Measurements from ENCODE around the gene SOCS1.
"Not testable (repeated sequence)": the region's sequence is repeated elsewhere in the genome, so short reads cannot be mapped to it uniquely, and the experiment has no call there.

Gene SOCS1

DNA sequence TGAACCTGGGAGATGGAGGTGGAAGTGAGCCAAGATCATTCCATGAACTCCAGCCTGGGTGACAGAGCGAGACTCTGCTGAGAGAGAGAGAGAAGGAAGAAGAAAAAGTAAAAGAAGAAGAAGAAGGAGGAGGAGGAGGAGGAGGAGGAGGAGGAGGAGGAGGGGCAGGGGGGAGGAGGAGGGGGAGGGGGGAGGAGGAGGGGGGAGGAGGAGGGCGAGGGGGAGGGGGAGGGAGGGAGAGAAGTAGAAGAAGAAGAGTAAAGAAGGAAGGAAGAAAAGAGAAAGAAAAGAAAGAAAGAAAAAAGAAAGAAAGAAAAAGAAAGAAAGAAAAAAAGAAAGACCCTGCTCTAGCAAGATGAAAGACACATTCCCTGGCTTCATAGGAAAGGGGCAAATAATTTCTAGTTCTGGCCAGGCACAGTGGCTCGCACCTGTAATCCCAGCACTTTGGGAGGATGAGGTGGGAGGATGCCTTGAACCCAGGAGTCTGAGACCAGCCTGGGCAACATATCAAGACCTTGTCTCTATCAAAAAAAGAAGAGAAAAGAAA lies 23.6 kb downstream of the SOCS1 start:
- Mint-ChIP-seq H3K36me3 (ENCODE audit: insufficient read depth) (peaks cover 3% of the 10 kb centered on the region), H3K27ac (ENCODE audit: low read depth) (peak overlapping the region; percentile 97), H3K4me3 (peak overlapping the region; percentile 74), H3K4me1 (peaks cover 53% of the 10 kb centered on the region), H3K9me3 (no peaks in the 10 kb centered on the region), H3K27me3 (no peaks in the 10 kb centered on the region)
- no peak for ATAC-seq (replicated peaks; ENCODE audit: extremely low read depth, poor library complexity, severe bottlenecking)
- DNase-seq (ENCODE audit: low spot score in 2 of 2) = no peak

DNA sequence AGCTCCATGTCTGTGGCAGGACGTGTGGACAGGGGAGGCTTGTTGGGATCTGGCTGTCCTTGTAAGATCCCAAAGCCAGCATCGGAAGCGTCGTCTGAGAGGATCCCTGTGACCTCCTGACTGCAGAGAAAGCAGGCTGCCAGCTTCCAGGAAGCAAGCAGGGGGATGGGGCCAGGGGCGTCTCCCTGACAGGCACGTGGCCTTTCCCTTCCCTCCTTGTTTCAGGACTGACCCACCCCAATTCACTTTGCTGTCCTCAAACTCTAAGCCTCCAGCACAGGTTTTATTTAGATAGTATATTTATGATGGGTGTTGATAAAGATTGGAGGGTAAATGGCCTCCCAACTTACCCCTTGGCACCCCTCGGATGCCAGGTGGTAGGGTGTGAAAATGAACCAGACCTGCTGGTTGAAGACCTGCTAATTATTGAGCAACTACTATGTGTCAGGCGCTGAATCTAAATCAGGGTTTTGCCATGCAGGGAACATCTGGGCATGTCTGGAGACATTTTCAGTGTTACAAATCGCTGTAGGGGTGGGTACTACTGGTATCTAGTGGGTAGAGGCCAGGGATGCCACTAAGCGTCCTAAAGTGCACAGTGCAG lies 24.5 kb downstream of the SOCS1 start:
- ATAC-seq (replicated peaks; ENCODE audit: extremely low read depth, poor library complexity, severe bottlenecking) (no peak), DNase-seq (ENCODE audit: low spot score in 2 of 2) (no peak)
- H3K4me1 Mint-ChIP-seq = peaks cover 53% of the 10 kb centered on the region
- H3K27ac Mint-ChIP-seq (ENCODE audit: low read depth) = peak overlapping the region; percentile 97
- H3K27me3 Mint-ChIP-seq = no peaks in the 10 kb centered on the region
- peaks cover 3% of the 10 kb centered on the region for H3K36me3 Mint-ChIP-seq (ENCODE audit: insufficient read depth)
- H3K4me3 Mint-ChIP-seq = no peak overlapping the region
- H3K9me3 Mint-ChIP-seq = no peaks in the 10 kb centered on the region

DNA sequence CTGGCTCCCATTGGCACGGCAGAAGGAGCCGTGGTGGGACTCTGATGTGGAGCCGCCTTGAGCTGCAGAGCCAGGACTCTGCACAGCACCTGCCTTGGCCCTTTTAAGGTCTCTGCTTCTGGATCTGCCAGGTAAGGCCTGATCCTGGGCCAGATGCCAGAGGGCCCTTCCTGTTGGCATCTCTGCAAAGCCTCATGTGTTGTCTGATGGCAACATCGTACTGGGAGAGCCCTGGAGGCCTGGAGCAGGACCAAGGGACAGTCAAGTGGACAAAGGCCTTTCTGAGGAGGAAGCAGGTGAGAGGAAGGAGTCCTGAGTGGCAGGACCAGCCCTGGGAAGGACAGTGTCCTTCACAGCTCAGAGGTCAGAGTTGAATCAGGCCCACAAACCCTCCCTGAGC lies 26.1 kb downstream of the SOCS1 start:
- Mint-ChIP-seq H3K9me3 (no peaks in the 10 kb centered on the region), H3K27me3 (no peaks in the 10 kb centered on the region), H3K36me3 (ENCODE audit: insufficient read depth) (peaks cover 9% of the 10 kb centered on the region), H3K4me1 (peaks cover 54% of the 10 kb centered on the region), H3K27ac (ENCODE audit: low read depth) (peak overlapping the region; percentile 63), H3K4me3 (no peak overlapping the region)
- DNase-seq (ENCODE audit: low spot score in 2 of 2) (no peak), ATAC-seq (replicated peaks; ENCODE audit: extremely low read depth, poor library complexity, severe bottlenecking) (no peak)

DNA sequence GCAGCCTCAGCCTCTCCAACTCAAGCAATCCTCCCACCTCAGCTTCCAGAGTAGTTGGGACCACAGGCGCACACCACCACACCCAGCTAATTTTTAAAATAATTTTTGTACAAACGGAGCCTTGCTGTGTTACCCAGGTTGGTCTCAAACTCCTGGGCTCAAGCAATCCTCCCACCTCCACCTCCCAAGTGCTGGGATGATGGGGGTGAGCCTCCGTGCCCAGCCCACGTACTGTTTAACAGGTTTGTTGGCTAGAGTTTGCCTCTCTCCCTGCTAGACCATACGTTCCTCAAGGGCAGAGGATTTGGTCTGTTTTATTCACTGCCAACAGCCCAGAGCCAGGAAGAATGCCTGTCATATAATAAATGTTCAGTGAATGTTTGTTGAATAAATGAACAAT lies 26.6 kb downstream of the SOCS1 start:
- Mint-ChIP-seq H3K4me3 (no peak overlapping the region), H3K4me1 (peaks cover 54% of the 10 kb centered on the region), H3K36me3 (ENCODE audit: insufficient read depth) (peaks cover 9% of the 10 kb centered on the region), H3K27ac (ENCODE audit: low read depth) (peak overlapping the region; percentile 63), H3K27me3 (no peaks in the 10 kb centered on the region), H3K9me3 (no peaks in the 10 kb centered on the region)
- ATAC-seq (replicated peaks; ENCODE audit: extremely low read depth, poor library complexity, severe bottlenecking) = no peak
- no peak for DNase-seq (ENCODE audit: low spot score in 2 of 2)

DNA sequence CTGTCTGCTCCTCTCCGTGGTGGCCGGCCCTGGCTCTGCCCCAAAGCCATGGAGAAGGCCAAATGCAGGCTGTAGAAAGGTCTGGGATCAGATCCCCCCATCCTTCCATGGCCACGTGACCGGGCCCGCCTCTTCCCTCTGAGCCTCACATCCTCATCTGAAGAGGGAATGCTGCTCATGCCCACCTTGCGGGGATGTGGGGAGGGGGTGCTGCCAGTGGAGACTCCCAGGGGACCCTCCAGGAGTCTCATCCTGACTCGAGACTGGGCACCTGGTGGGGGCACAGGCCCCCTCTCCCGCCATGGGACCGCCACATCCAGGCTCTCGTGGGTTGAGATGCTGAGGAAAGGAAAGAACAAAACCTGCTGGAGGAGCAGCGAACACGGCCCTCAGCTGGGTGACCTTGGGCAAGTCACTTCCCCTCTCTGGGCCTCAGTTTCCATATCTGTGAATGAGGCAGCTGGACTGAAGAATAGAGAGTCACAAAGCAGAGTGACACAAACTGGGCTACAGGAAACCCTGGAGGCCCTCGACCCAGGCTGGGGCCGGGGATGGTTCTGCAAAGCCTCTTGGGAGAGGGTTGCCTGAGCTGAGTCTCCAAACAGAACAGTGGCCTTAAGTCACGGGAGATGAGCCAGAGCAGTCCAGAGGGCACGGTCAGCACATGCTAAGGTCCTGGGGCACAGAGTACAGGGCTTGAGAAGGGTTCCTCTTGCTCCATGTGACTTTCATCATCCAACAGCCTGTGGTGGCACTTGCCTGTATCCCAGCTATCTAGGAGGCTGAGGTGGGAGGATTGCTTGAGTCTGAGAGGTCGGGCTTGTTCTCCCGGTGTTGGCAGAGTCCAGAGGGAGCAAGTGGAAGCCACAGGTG lies 30.1 kb downstream of the SOCS1 start:
- peak overlapping the region; percentile 73 for H3K4me3 Mint-ChIP-seq
- DNase-seq (ENCODE audit: low spot score in 2 of 2) (no peak), ATAC-seq (replicated peaks; ENCODE audit: extremely low read depth, poor library complexity, severe bottlenecking) (no peak)
- peaks cover 41% of the 10 kb centered on the region for H3K4me1 Mint-ChIP-seq
- no peaks in the 10 kb centered on the region for H3K9me3 Mint-ChIP-seq
- H3K36me3 Mint-ChIP-seq (ENCODE audit: insufficient read depth) = peaks cover 7% of the 10 kb centered on the region
- no peaks in the 10 kb centered on the region for H3K27me3 Mint-ChIP-seq
- H3K27ac Mint-ChIP-seq (ENCODE audit: low read depth) = peak overlapping the region; percentile 98

DNA sequence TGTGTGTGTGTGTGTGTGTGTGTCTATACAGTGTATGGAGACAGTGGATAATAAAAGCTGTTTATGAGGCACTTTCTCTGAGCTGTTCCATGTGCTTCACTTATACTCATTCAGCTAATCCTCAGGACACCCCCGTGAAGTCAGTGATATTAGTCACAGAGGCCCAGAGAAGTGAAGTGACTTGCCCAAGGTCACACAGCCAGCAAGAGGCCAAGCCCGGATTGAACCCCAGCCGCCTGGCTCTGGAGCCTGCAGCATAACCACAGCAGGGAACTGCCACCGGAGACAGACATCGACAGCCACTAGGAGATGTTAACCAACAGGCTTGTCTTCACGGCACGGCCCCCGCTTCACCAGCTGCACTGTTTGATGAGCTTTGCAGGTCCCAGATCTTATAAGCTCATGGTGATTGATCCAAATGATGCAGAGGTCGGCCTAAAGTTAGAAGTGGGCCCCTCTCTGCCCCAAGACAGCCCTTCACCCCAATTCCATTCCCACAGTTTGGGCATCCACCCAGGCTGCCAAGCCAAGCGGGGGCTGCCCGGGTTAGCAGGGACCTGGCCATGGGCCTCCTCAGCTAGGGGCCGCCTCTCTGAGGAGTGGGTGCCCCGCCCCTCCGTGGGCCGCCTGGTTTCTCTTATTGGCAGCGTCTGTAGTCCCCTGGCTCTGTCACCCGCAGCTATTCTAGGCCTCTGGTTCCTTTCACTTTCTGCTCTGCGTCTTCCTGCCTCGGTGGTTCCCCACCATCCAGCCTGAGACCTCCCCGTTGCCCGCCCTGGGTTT lies 30.9 kb downstream of the SOCS1 start:
- Mint-ChIP-seq H3K9me3 (no peaks in the 10 kb centered on the region), H3K4me1 (peaks cover 40% of the 10 kb centered on the region), H3K36me3 (ENCODE audit: insufficient read depth) (peaks cover 7% of the 10 kb centered on the region), H3K4me3 (peak overlapping the region; percentile 73), H3K27ac (ENCODE audit: low read depth) (peak overlapping the region; percentile 98), H3K27me3 (no peaks in the 10 kb centered on the region)
- peak; percentile 50 to 69 for DNase-seq (ENCODE audit: low spot score in 2 of 2)
- peak; percentile 83 for ATAC-seq (replicated peaks; ENCODE audit: extremely low read depth, poor library complexity, severe bottlenecking)

DNA sequence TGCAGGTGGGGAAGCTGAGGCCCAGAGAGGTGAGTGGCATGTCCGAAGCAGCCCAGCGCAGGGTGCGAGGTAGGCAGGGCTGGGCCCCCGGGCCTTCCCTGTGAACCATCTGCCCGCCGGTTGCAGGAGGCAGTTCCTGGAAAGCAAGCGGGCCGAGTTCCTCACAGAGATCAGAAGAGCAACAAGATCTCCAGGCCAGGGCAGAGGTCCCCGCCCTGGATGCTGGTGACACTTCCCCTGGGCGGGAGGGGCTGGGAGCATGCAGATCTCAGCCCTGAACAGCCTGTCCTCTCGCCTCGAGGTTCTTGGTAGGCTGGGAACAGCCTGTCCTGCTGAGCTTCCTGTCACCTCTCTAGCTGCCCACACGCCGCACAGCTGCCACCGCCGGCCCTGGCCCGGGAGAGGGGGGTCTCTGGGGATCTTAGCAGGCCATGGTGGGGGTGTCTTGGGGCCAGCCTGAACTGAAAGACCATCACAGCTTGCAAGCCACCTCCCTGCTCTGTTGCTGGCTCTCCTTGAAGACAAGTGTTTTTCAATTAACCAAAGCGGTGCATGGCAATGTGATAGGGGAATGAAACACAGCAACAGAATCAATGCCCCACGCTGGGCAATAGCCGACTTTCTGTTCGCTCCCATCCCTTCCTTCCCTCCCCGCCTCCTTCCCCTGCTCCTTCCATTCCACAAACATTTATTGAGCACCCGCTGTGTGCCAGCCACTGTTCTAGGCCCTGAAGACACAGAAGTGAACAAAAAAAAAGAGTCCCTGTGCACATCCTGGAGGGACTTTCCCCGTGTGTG lies 31.7 kb downstream of the SOCS1 start:
- H3K4me1 Mint-ChIP-seq = peaks cover 40% of the 10 kb centered on the region
- peaks cover 7% of the 10 kb centered on the region for H3K36me3 Mint-ChIP-seq (ENCODE audit: insufficient read depth)
- ATAC-seq (replicated peaks; ENCODE audit: extremely low read depth, poor library complexity, severe bottlenecking) = peak; percentile 61
- H3K27me3 Mint-ChIP-seq = no peaks in the 10 kb centered on the region
- peak overlapping the region; percentile 73 for H3K4me3 Mint-ChIP-seq
- peak overlapping the region; percentile 98 for H3K27ac Mint-ChIP-seq (ENCODE audit: low read depth)
- H3K9me3 Mint-ChIP-seq = no peaks in the 10 kb centered on the region
- DNase-seq (ENCODE audit: low spot score in 2 of 2) = peak in 1 of 2 donors; percentile 32

DNA sequence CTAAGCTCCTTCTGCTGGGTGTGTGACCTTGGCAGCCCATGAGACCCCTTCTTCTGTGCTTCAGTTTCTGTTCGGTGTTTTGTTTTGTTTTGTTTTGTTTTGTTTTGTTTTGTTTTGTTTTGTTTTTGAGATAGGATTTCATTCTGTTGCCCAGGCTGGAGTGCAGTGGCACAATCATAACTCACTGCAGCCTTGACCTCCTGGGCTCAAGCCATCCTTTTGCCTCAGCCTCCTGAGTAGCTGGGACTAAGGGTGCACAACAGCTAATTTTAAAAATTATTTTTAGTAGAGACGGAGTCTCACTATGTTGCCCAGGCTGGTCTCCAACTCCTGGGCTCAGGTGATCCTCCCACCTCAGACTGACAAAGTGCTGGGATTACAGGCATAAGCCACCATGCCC lies 35.5 kb downstream of the SOCS1 start:
- not testable (repeated sequence) for H3K4me3 Mint-ChIP-seq; ATAC-seq (replicated peaks; ENCODE audit: extremely low read depth, poor library complexity, severe bottlenecking); H3K9me3 Mint-ChIP-seq; H3K27me3 Mint-ChIP-seq; DNase-seq (ENCODE audit: low spot score in 2 of 2); H3K36me3 Mint-ChIP-seq (ENCODE audit: insufficient read depth); H3K27ac Mint-ChIP-seq (ENCODE audit: low read depth)
- H3K4me1 Mint-ChIP-seq = peaks cover 28% of the 10 kb centered on the region

DNA sequence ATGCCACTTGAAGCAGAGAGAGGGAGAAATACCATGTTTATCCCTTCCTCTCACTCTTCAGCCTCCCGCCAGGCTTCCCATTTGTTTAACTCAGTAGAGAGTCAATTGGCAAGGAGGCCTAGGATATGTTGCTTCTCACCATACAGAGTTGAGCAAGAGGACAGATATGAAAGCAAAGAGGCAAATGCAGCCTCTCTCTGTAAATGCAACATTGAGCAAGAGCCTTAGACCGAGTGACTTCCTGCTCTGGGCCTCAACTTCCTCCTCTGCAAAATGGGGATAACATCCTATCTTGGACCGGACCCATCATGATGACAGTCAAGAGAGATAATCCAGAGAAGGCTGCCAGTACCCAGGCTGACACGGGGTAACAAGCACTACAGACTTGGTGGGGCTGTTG lies 36.8 kb downstream of the SOCS1 start:
- Mint-ChIP-seq H3K4me3 (no peak overlapping the region), H3K36me3 (ENCODE audit: insufficient read depth) (peaks cover 1% of the 10 kb centered on the region), H3K27ac (ENCODE audit: low read depth) (no peak overlapping the region), H3K9me3 (peaks cover 5% of the 10 kb centered on the region), H3K4me1 (peaks cover 14% of the 10 kb centered on the region), H3K27me3 (no peaks in the 10 kb centered on the region)
- DNase-seq (ENCODE audit: low spot score in 2 of 2) (no peak), ATAC-seq (replicated peaks; ENCODE audit: extremely low read depth, poor library complexity, severe bottlenecking) (no peak)

DNA sequence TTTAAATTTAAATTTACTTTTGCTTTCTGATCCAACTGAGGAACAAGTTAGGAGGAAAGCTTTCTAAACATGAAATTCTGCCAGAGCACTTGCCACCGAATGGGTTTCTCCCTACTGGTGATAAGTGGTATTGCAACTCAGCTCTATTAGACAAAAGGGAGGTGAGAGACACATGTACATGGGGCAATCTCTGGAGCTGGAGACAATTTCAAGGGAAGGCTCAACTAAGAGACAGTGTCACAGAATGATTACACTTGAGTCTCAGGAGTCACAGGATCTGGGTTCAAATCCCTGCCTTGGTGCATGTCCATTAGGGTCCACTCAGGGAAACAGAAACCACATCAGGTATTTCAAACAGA lies 37.4 kb downstream of the SOCS1 start:
- no peak for ATAC-seq (replicated peaks; ENCODE audit: extremely low read depth, poor library complexity, severe bottlenecking)
- Mint-ChIP-seq H3K27ac (ENCODE audit: low read depth) (no peak overlapping the region), H3K4me1 (peaks cover 10% of the 10 kb centered on the region), H3K27me3 (no peaks in the 10 kb centered on the region), H3K4me3 (no peak overlapping the region), H3K9me3 (peaks cover 5% of the 10 kb centered on the region), H3K36me3 (ENCODE audit: insufficient read depth) (no peaks in the 10 kb centered on the region)
- no peak for DNase-seq (ENCODE audit: low spot score in 2 of 2)

DNA sequence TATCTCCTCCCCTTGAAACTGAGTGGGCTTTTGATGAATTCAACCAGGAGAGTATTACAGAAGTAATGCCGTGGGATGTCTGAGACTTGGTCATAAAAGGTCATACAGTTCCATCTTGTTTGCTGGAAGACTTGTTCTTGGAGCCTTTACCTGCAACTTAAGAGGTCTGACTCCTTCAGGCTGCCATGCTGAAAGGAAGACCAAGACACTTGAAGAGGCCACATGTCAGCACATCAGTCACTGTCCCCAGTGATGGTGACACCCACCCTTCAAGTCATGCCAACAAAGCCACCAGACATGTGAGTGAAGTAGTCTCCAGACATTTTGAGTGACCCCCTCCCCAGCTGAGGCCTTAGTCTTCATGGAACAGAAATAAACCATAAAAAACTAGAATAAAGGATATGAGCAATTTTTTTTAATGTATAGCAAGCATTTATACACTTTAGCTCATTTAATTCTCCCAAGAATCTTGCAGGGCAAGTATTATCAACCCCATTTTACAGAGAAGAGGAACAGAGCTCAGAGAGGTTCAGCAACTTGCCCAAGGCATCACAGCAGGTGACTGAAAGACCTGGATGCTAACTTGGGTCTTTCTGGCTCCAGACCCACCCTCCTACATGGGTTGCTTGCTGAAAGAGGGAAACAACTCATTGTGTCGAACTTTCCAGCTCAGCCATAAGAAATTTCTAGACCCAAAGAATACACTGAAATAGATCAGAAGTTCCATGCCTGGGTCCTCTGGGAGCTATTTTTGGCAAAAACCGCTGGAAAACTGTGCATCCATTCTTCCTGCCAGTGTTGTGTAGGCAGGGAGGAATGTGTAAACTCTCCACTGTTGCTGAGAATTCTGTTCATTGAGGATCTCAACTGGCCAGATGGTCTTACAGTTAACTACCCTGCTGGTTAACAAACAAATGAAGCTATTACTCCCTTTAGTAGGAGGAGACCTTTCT lies 38.1 kb downstream of the SOCS1 start:
- Mint-ChIP-seq H3K4me1 (peaks cover 6% of the 10 kb centered on the region), H3K4me3 (no peak overlapping the region), H3K27me3 (no peaks in the 10 kb centered on the region), H3K27ac (ENCODE audit: low read depth) (no peak overlapping the region), H3K36me3 (ENCODE audit: insufficient read depth) (no peaks in the 10 kb centered on the region), H3K9me3 (peaks cover 5% of the 10 kb centered on the region)
- no peak for DNase-seq (ENCODE audit: low spot score in 2 of 2)
- no peak for ATAC-seq (replicated peaks; ENCODE audit: extremely low read depth, poor library complexity, severe bottlenecking)

Data from central memory CD8-positive, alpha-beta T cell (primary cell).